ENCODE measurements around the gene VTI1A. TPM values are rescaled to one million over a fixed set of nuclear protein-coding genes. Genes with fewer than 3 reads are reported as not detected.

VTI1A gene
- total RNA-seq, 2 donors from 2014 or later = 71.6 to 139 TPM

GRCh38 chr10:112517451-112517862 is 70.4 kb downstream of the VTI1A start:
- TF ChIP-seq CTCF (IDR thresholded peaks at IDR 0.05) = no peak
- H3K36me3 ChIP-seq = no peaks in the 10 kb centered on the region
- DNase-seq (ENCODE audit: low spot score) = no peak
- no peak for ATAC-seq (ENCODE audit: insufficient number of reproducible peaks, low FRiP score, low read depth)
- H3K4me3 ChIP-seq = no peak overlapping the region
- H3K4me1 ChIP-seq (ENCODE audit: control insufficient read depth in 1 of 2, low read depth in 2 of 2) = peaks cover 2 to 6% of the 10 kb centered on the region in 2 donors
- H3K9me3 ChIP-seq = no peaks in the 10 kb centered on the region
- H3K27ac ChIP-seq = no peak overlapping the region
- H3K27me3 ChIP-seq (replicated peaks; ENCODE audit: insufficient read depth) = no peaks in the 10 kb centered on the region

GRCh38 chr10:112519133-112519761 is 72.2 kb downstream of the VTI1A start:
- TF ChIP-seq CTCF (IDR thresholded peaks at IDR 0.05) = no peak
- no peaks in the 10 kb centered on the region for H3K36me3 ChIP-seq
- ATAC-seq (ENCODE audit: insufficient number of reproducible peaks, low FRiP score, low read depth) = no peak
- no peak overlapping the region for H3K27ac ChIP-seq
- H3K27me3 ChIP-seq (replicated peaks; ENCODE audit: insufficient read depth) = no peaks in the 10 kb centered on the region
- no peak overlapping the region for H3K4me3 ChIP-seq
- peaks cover 2 to 6% of the 10 kb centered on the region in 2 donors for H3K4me1 ChIP-seq (ENCODE audit: control insufficient read depth in 1 of 2, low read depth in 2 of 2)
- no peak for DNase-seq (ENCODE audit: low spot score)
- no peaks in the 10 kb centered on the region for H3K9me3 ChIP-seq

DNA sequence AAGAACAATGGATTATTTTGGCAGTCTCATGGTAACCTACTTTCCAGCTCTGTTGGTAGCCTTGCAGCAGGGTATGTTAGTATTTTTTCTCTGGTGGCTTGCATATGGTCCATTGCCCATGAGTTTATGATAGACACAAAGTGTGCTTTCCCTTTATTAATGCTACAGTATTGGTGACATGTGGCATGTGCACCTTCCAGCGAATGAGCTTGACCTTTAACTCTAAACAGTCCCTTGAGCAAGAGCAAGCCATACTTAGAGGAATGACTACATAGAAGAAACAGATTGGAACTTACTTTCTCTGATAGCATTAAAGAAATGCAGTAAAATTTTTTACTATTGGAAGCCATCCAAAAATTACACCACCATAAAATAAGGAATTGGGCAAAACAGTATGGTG is 73.9 kb downstream of the VTI1A start:
- H3K9me3 ChIP-seq = no peaks in the 10 kb centered on the region
- no peak for DNase-seq (ENCODE audit: low spot score)
- no peaks in the 10 kb centered on the region for H3K36me3 ChIP-seq
- no peak overlapping the region for H3K4me3 ChIP-seq
- no peak for TF ChIP-seq CTCF (IDR thresholded peaks at IDR 0.05)
- no peak overlapping the region for H3K27ac ChIP-seq
- H3K27me3 ChIP-seq (replicated peaks; ENCODE audit: insufficient read depth) = no peaks in the 10 kb centered on the region
- ATAC-seq (ENCODE audit: insufficient number of reproducible peaks, low FRiP score, low read depth) = no peak
- H3K4me1 ChIP-seq (ENCODE audit: control insufficient read depth in 1 of 2, low read depth in 2 of 2) = peaks cover 2 to 6% of the 10 kb centered on the region in 2 donors

- no peak for ATAC-seq (ENCODE audit: insufficient number of reproducible peaks, low FRiP score, low read depth)
- no peak for TF ChIP-seq CTCF (IDR thresholded peaks at IDR 0.05)
- no peaks in the 10 kb centered on the region for H3K9me3 ChIP-seq
- no peak overlapping the region for H3K27ac ChIP-seq
- H3K27me3 ChIP-seq (replicated peaks; ENCODE audit: insufficient read depth) = no peaks in the 10 kb centered on the region
- H3K4me3 ChIP-seq = no peak overlapping the region
- DNase-seq (ENCODE audit: low spot score) = no peak
- H3K4me1 ChIP-seq (ENCODE audit: control insufficient read depth in 1 of 2, low read depth in 2 of 2) = peaks cover 2 to 6% of the 10 kb centered on the region in 2 donors
- no peaks in the 10 kb centered on the region for H3K36me3 ChIP-seq
Observed at GRCh38 chr10:112524641-112525040, 77.6 kb downstream of the VTI1A start.

- Histone ChIP-seq H3K4me1 (ENCODE audit: control insufficient read depth in 1 of 2, low read depth in 2 of 2) (peaks cover 2 to 6% of the 10 kb centered on the region in 2 donors), H3K27ac (no peak overlapping the region), H3K36me3 (no peaks in the 10 kb centered on the region), H3K4me3 (no peak overlapping the region), H3K9me3 (no peaks in the 10 kb centered on the region), H3K27me3 (replicated peaks; ENCODE audit: insufficient read depth) (no peaks in the 10 kb centered on the region)
- no peak for TF ChIP-seq CTCF (IDR thresholded peaks at IDR 0.05)
- no peak for ATAC-seq (ENCODE audit: insufficient number of reproducible peaks, low FRiP score, low read depth)
- DNase-seq (ENCODE audit: low spot score) = no peak
Observed at GRCh38 chr10:112525200-112525599, 78.2 kb downstream of the VTI1A start.

Data from thoracic aorta (tissue), 2 donors.